CD4-positive, alpha-beta T cell treated with Interleukin-2 at 100 ng/mL for 4 hours (primary cell): ENCODE measurements around the gene SLC22A25.

Experiments used
- DNase-seq: peaks from one replicate; pipeline ENCODE4 v3.0.0-alpha.2; 2020; ENCODE audit warnings: low spot score

SLC22A25 gene

DNA sequence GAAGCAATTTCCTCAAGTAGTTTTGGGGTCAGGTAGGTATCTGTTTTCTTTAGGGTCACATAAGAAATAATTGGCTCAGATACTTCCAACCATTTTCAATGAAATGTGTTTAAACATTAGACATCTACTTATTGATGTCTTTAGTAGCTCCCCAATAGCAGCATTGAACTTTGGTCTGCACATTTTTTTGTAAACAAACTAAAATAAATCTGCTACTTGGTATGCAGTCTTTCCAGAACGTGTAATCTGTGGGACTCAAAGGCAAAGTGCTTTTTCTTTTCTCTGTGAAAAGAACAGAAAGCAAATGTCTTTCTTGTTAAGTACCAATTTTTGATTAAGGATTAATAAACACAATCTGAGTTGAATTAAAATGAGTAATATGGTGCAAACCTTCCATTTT is 13.6 kb downstream of the SLC22A25 start:
- DNase-seq = no peak

GRCh38 chr11:63227521-63228107 is 15.8 kb downstream of the SLC22A25 start:
- no peak for DNase-seq

- DNase-seq = no peak
Observed at GRCh38 chr11:63226488-63227114, 16.8 kb downstream of the SLC22A25 start.

GRCh38 chr11:63214093-63214492 is 29.3 kb downstream of the SLC22A25 start:
- DNase-seq = no peak

DNA sequence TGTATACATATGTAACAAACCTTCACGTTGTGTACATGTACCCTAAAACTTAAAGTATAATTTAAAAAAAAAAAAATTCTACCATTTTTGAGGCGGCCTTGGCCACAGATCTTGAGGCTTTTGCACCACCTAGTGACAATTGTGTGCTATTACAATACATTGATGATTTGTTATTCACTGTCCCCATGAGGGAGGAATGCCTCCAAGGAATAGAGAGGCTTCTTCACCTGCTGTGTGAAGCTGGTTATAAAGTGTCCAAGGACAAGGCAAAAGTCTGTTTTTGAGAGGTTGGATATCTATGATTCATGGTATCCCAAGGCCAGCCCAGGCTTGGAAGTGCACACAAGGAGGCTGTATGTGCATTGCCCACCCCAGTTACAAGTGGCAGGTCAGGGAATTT is 30.7 kb downstream of the SLC22A25 start:
- peak; percentile 41 for DNase-seq

DNA sequence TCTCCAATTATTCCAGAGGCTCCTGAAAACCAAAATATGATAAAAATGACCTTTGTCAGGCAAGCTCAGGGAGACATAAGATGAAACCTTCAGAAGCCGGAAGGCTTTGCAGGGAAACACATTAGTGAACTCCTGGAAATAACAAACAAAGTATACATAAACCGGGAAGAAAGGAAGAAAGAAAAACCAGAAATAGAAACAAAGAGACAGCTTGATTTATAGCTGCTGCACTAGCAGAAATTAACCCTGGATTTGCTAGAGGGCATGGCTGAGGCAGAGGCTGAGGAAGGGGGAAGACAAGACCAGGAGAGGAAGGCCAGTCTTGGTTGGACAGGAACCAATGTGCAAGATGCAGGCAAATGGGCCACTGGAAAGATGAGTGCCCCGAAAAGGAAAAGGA is 33.3 kb downstream of the SLC22A25 start:
- no peak for DNase-seq
